OCI-LY1 (cell line): Measurements from ENCODE around the gene PDZRN3.

Source experiments
- H2AFZ ChIP-seq: fragments of 200-600 bp; sonication (generic), shearing (Covaris generic); 2 replicates; pipeline ENCODE4 v1.6.0; 2014; ENCODE audit warnings: antibody characterized with exemption, mild to moderate bottlenecking, low read length
- H3F3A ChIP-seq: fragments of 200-600 bp; sonication (generic), shearing (Covaris generic); 2 replicates; pipeline ENCODE4 v1.6.0; 2014; ENCODE audit warnings: mild to moderate bottlenecking, antibody characterized with exemption, low read length, moderate library complexity; ENCODE audit not compliant: insufficient read depth
- H3K27ac ChIP-seq: fragments of 200-600 bp; sonication (generic); 2 replicates; pipeline ENCODE4 v1.5.1; 2014; ENCODE audit warnings: low read length, mixed run types, mild to moderate bottlenecking, low read depth; ENCODE audit not compliant: poor library complexity, severe bottlenecking
- H3K27me3 ChIP-seq: fragments of 200-600 bp; sonication (generic); 2 replicates; pipeline ENCODE4 v1.6.0; 2014; ENCODE audit warnings: antibody characterized with exemption, mild to moderate bottlenecking, low read length, moderate library complexity; ENCODE audit not compliant: insufficient read depth
- H3K36me3 ChIP-seq: fragments of 200-600 bp; sonication (generic); 2 replicates; pipeline ENCODE4 v1.6.1; 2014; ENCODE audit warnings: mild to moderate bottlenecking, antibody characterized with exemption, low read length, moderate library complexity, mixed read lengths; ENCODE audit not compliant: insufficient read depth
- H3K4me1 ChIP-seq: fragments of 200-600 bp; sonication (generic); 2 replicates; pipeline ENCODE4 v1.5.1; 2014; ENCODE audit warnings: mild to moderate bottlenecking, low read length, moderate library complexity; ENCODE audit not compliant: insufficient read depth, severe bottlenecking
- H3K4me2 ChIP-seq: fragments of 200-600 bp; sonication (generic), shearing (Covaris generic); 2 replicates; pipeline ENCODE4 v1.6.1; 2014; ENCODE audit warnings: low read length
- H3K4me3 ChIP-seq: fragments of 200-600 bp; sonication (generic); 2 replicates; pipeline ENCODE4 v1.5.1; 2014; ENCODE audit warnings: low read length, low read depth, mild to moderate bottlenecking, mixed read lengths; ENCODE audit not compliant: poor library complexity, severe bottlenecking
- H3K79me2 ChIP-seq: fragments of 200-600 bp; shearing (Covaris generic); 2 replicates; pipeline ENCODE4 v1.6.1; 2016; ENCODE audit warnings: mixed run types, low read length, mixed read lengths; ENCODE audit not compliant: insufficient read depth
- H3K9ac ChIP-seq: fragments of 200-600 bp; sonication (generic), shearing (Covaris generic); 2 replicates; pipeline ENCODE4 v1.6.1; 2014; ENCODE audit warnings: mild to moderate bottlenecking, low read length, mixed read lengths
- H3K9me2 ChIP-seq: fragments of 200-600 bp; sonication (generic), shearing (Covaris generic); 2 replicates; pipeline ENCODE4 v1.6.1; 2014; ENCODE audit warnings: low read depth, mild to moderate bottlenecking, low read length, mixed read lengths
- H3K9me3 ChIP-seq: fragments of 200-600 bp; shearing (Covaris generic); 2 replicates; pipeline ENCODE4 v1.6.1; 2014; ENCODE audit warnings: low read length, mixed read lengths
- H4K20me1 ChIP-seq: fragments of 200-600 bp; sonication (generic), shearing (Covaris generic); 2 replicates; pipeline ENCODE4 v1.6.0; 2016; ENCODE audit warnings: mild to moderate bottlenecking, low read length; ENCODE audit not compliant: insufficient read depth
- CTCF ChIP-seq: fragments of 200-600 bp; sonication (generic), shearing (Covaris generic); IDR thresholded peaks from 2 replicates; pipeline ENCODE4 v1.5.1; 2017; ENCODE audit warnings: mild to moderate bottlenecking, antibody characterized with exemption, low read length, moderate library complexity, mixed read lengths
- EZH2 ChIP-seq: fragments of 200-600 bp; sonication (generic), shearing (Covaris generic); IDR thresholded peaks from 2 replicates; pipeline ENCODE4 v1.8.0; 2017; ENCODE audit warnings: borderline replicate concordance, mixed run types, mild to moderate bottlenecking, antibody characterized with exemption, low read length, moderate library complexity, mixed read lengths

PDZRN3 gene

DNA sequence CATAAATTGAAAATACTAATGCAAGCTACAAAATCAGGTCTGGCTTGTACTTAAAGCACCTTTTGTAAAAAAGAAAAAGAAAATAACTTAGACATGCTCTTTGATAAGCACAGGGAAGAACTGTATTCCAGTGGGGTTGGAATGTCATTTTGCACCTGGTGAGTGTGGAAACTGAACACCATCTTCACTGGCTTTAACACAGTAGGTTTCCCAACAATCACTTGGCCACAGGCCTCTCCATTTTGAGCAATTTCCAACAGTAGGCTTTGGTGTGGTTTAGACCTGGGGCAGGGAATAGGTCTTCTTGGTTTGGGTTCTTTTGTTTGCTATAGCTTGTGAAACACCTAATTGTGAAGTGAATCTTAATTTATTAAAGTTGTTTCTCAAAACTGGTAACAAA is 18.9 kb downstream of the PDZRN3 start:
- Histone ChIP-seq H3K4me1 (no peaks in the 10 kb centered on the region), H3K9me2 (no peaks in the 10 kb centered on the region), H3K4me3 (no peak overlapping the region), H3K27me3 (no peaks in the 10 kb centered on the region), H3K9ac (no peak overlapping the region), H3K27ac (no peak overlapping the region), H3K4me2 (no peak overlapping the region), H4K20me1 (no peaks in the 10 kb centered on the region), H3F3A (no peaks in the 10 kb centered on the region), H3K9me3 (no peaks in the 10 kb centered on the region), H3K79me2 (no peaks in the 10 kb centered on the region), H3K36me3 (no peaks in the 10 kb centered on the region), H2AFZ (no peak overlapping the region)
- TF ChIP-seq CTCF = no peak
- no peak for TF ChIP-seq EZH2

DNA sequence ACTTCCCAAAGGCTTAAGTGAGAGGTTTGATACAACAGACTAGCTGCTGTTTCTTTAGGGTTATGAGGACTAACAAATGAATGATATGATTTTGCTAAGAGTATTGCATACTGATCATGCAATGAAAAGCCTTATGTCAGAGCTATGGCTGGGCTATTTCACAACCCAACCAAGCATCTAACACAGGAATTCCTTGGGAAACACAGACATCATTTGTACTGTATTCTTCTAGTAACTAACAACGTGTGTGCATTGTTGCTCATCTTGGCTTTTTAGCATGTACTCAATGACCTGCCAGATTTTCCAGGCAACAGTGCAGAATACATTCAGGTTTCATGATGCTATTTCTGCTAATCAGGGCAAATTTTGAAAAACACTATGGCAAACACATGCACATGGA is 19.3 kb downstream of the PDZRN3 start:
- H4K20me1 ChIP-seq = no peaks in the 10 kb centered on the region
- H3K9me3 ChIP-seq = no peaks in the 10 kb centered on the region
- TF ChIP-seq EZH2 (no peak), CTCF (no peak)
- no peaks in the 10 kb centered on the region for H3K9me2 ChIP-seq
- no peak overlapping the region for H3K4me3 ChIP-seq
- H3K4me2 ChIP-seq = no peak overlapping the region
- H3K27ac ChIP-seq = no peak overlapping the region
- no peak overlapping the region for H3K9ac ChIP-seq
- H3F3A ChIP-seq = no peaks in the 10 kb centered on the region
- no peaks in the 10 kb centered on the region for H3K4me1 ChIP-seq
- H3K36me3 ChIP-seq = no peaks in the 10 kb centered on the region
- no peaks in the 10 kb centered on the region for H3K27me3 ChIP-seq
- H3K79me2 ChIP-seq = no peaks in the 10 kb centered on the region
- no peak overlapping the region for H2AFZ ChIP-seq

DNA sequence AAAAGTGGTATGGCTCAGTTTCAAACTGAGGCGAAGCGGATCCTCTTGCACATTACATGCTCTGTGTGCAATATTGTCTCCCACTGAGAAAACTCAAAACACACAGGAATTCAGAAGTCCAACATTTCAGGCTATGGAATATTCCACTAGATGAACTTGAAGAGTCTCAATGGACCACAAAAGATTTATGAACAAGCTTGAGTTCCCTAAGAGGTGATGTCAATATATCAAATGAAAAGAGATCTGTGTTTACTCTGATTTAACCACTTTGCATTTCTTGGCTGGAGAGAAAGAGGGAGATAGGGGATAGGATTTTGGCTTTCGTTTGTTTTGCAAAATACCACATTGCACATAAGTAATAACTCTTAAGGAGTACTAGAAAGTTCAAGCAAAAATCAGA is 20.3 kb downstream of the PDZRN3 start:
- TF ChIP-seq CTCF = no peak
- no peak for TF ChIP-seq EZH2
- no peak overlapping the region for H3K4me2 ChIP-seq
- H3F3A ChIP-seq = no peaks in the 10 kb centered on the region
- no peak overlapping the region for H3K4me3 ChIP-seq
- no peaks in the 10 kb centered on the region for H3K9me2 ChIP-seq
- H3K27me3 ChIP-seq = no peaks in the 10 kb centered on the region
- H3K4me1 ChIP-seq = no peaks in the 10 kb centered on the region
- no peak overlapping the region for H2AFZ ChIP-seq
- no peaks in the 10 kb centered on the region for H3K9me3 ChIP-seq
- H3K36me3 ChIP-seq = no peaks in the 10 kb centered on the region
- no peaks in the 10 kb centered on the region for H4K20me1 ChIP-seq
- H3K9ac ChIP-seq = no peak overlapping the region
- no peaks in the 10 kb centered on the region for H3K79me2 ChIP-seq
- H3K27ac ChIP-seq = no peak overlapping the region
